Renal cortex interstitium (tissue), 11 donors: ENCODE measurements around the gene COPS4. TPM values are rescaled to one million over a fixed set of nuclear protein-coding genes. Genes with fewer than 3 reads are reported as not detected.
"Not testable (repeated sequence)": the region's sequence is repeated elsewhere in the genome, so short reads cannot be mapped to it uniquely, and the experiment has no call there.

Experiments
- DNase-seq, 11 donors: peaks; one replicate each; pipeline ENCODE4 v3.0.0-alpha.2; 2013; ENCODE audit warnings: low read depth in 9 of 11, low spot score in 4 of 11; ENCODE audit errors: extremely low read depth in 1 of 11
- polyA plus RNA-seq, 3 donors: library from polyadenylated mRNA; unstranded; fragments of 120-200 nt; gene quantifications; one replicate each; pipeline ENCODE4 v1.2.1, GENCODE V29; 2013; ENCODE audit not compliant: insufficient read length in 3 of 3

The COPS4 gene
- polyA plus RNA-seq, 3 donors: 76.6 to 80.9 (median 76.7) TPM

- peak; percentile 94 to 98 (median 97) for DNase-seq
Observed at GRCh38 chr4:83012687-83013419, 22.1 kb upstream of the COPS4 start.

GRCh38 chr4:83013420-83013867 lies 21.5 kb upstream of the COPS4 start:
- DNase-seq: no peak

- DNase-seq: no peak
Observed at GRCh38 chr4:83013902-83014301, 21.1 kb upstream of the COPS4 start.

GRCh38 chr4:83019794-83020494 lies 15.0 kb upstream of the COPS4 start:
- no peak for DNase-seq

- no peak for DNase-seq
Observed at GRCh38 chr4:83022724-83023450, 12.1 kb upstream of the COPS4 start.

GRCh38 chr4:83023599-83023998 lies 11.4 kb upstream of the COPS4 start:
- not testable (repeated sequence) for DNase-seq

- no peak for DNase-seq
Observed at GRCh38 chr4:83024233-83024632, 10.8 kb upstream of the COPS4 start.

- no peak for DNase-seq
Observed at GRCh38 chr4:83025563-83025962, 9.4 kb upstream of the COPS4 start.

GRCh38 chr4:83028976-83029375 lies 6.0 kb upstream of the COPS4 start:
- DNase-seq: no peak

- DNase-seq: no peak
Observed at GRCh38 chr4:83029688-83030087, 5.3 kb upstream of the COPS4 start.

- DNase-seq: no peak
Observed at GRCh38 chr4:83036991-83037665, 2.1 kb downstream of the COPS4 start.

- no peak for DNase-seq
Observed at GRCh38 chr4:83040269-83040668, 5.3 kb downstream of the COPS4 start.

- DNase-seq: not testable (repeated sequence)
Observed at GRCh38 chr4:83043157-83043556, 8.2 kb downstream of the COPS4 start.

GRCh38 chr4:83043801-83044407 lies 8.9 kb downstream of the COPS4 start:
- DNase-seq: no peak

GRCh38 chr4:83046693-83047473 lies 11.9 kb downstream of the COPS4 start:
- no peak for DNase-seq

- not testable (repeated sequence) for DNase-seq
Observed at GRCh38 chr4:83048781-83049180, 13.8 kb downstream of the COPS4 start.

- no peak for DNase-seq
Observed at GRCh38 chr4:83054928-83055327, 19.9 kb downstream of the COPS4 start.

GRCh38 chr4:83062739-83063138 lies 27.8 kb downstream of the COPS4 start:
- DNase-seq: no peak
